GM08714 (cell line): ENCODE measurements around the gene TRAPPC2.

ENCODE experiments used
- H3K4me3 ChIP-seq: fragments of 200-500 bp; sonication (Bioruptor generic); 2 replicates; pipeline ENCODE4 v1.5.1; 2014; ENCODE audit warnings: mild to moderate bottlenecking, low read length, inconsistent platforms
- ZNF274 ChIP-seq: IDR thresholded peaks from 2 replicates; pipeline ENCODE4 v1.6.1; 2012; ENCODE audit warnings: mild to moderate bottlenecking, low read depth, low read length

TRAPPC2 gene

GRCh38 chrX:13721819-13722519 is 12.5 kb downstream of the TRAPPC2 start:
- TF ChIP-seq ZNF274, result no peak
- H3K4me3 ChIP-seq, result no peak overlapping the region

- TF ChIP-seq ZNF274, result no peak
These were observed 13.0 kb downstream of the TRAPPC2 start for GRCh38 chrX:13721371-13721770.

GRCh38 chrX:13719192-13719856 is 15.1 kb downstream of the TRAPPC2 start:
- no peak for TF ChIP-seq ZNF274

More at GRCh38 chrX:13721371-13721770, 13.0 kb downstream of the TRAPPC2 start:
- no peak overlapping the region for H3K4me3 ChIP-seq

GRCh38 chrX:13717700-13718472 is 16.5 kb downstream of the TRAPPC2 start:
- no peak overlapping the region for H3K4me3 ChIP-seq
- TF ChIP-seq ZNF274, result no peak

More at GRCh38 chrX:13719192-13719856, 15.1 kb downstream of the TRAPPC2 start:
- no peak overlapping the region for H3K4me3 ChIP-seq

GRCh38 chrX:13716905-13717304 is 17.5 kb downstream of the TRAPPC2 start:
- no peak for TF ChIP-seq ZNF274

GRCh38 chrX:13716455-13716854 is 18.0 kb downstream of the TRAPPC2 start:
- no peak for TF ChIP-seq ZNF274
- H3K4me3 ChIP-seq, result no peak overlapping the region

More at GRCh38 chrX:13716905-13717304, 17.5 kb downstream of the TRAPPC2 start:
- no peak overlapping the region for H3K4me3 ChIP-seq

- H3K4me3 ChIP-seq, result no peak overlapping the region
- TF ChIP-seq ZNF274, result no peak
These were observed 23.3 kb downstream of the TRAPPC2 start for GRCh38 chrX:13711141-13711540.

GRCh38 chrX:13703589-13703988 is 30.8 kb downstream of the TRAPPC2 start:
- H3K4me3 ChIP-seq, result no peak overlapping the region
- no peak for TF ChIP-seq ZNF274

GRCh38 chrX:13703135-13703534 is 31.3 kb downstream of the TRAPPC2 start:
- H3K4me3 ChIP-seq, result no peak overlapping the region

GRCh38 chrX:13702111-13702789 is 32.2 kb downstream of the TRAPPC2 start:
- TF ChIP-seq ZNF274, result no peak

More at GRCh38 chrX:13703135-13703534, 31.3 kb downstream of the TRAPPC2 start:
- TF ChIP-seq ZNF274, result no peak

GRCh38 chrX:13700380-13700779 is 34.0 kb downstream of the TRAPPC2 start:
- no peak overlapping the region for H3K4me3 ChIP-seq
- no peak for TF ChIP-seq ZNF274

More at GRCh38 chrX:13702111-13702789, 32.2 kb downstream of the TRAPPC2 start:
- no peak overlapping the region for H3K4me3 ChIP-seq

- no peak for TF ChIP-seq ZNF274
- H3K4me3 ChIP-seq, result peak overlapping the region; percentile 25
These were observed 35.1 kb downstream of the TRAPPC2 start for GRCh38 chrX:13699183-13699826.

GRCh38 chrX:13698432-13698831 is 36.0 kb downstream of the TRAPPC2 start:
- no peak overlapping the region; the same call in 1 of the 2 replicates for H3K4me3 ChIP-seq
- no peak for TF ChIP-seq ZNF274

GRCh38 chrX:13697976-13698375 is 36.4 kb downstream of the TRAPPC2 start:
- no peak for TF ChIP-seq ZNF274
- H3K4me3 ChIP-seq, result no peak overlapping the region; the same call in 1 of the 2 replicates
